GM21447 (cell line): Measurements from ENCODE around the gene LYSMD1.
A peak's percentile ranks its signal among the peaks of the same experiment; 100 is the strongest.

Source experiments
- ATAC-seq: cut with Tn5 transposase; IDR thresholded peaks from one replicate; pipeline ENCODE4 v1.9.1; 2021; ENCODE audit not compliant: unreplicated experiment

LYSMD1 gene

GRCh38 chr1:151175863-151176262 is 10.2 kb upstream of the LYSMD1 start, which contains the start of gene TMOD4:
Gene TMOD4, minus strand, starts transcription at chr1:151175981. Its CDS starts 1,106 bp downstream, at chr1:151174875.
- no peak for ATAC-seq

- no peak for ATAC-seq
Measured at GRCh38 chr1:151175041-151175741, 9.5 kb upstream of the LYSMD1 start.

- ATAC-seq = no peak
Measured at GRCh38 chr1:151171190-151171589, 5.5 kb upstream of the LYSMD1 start.

- ATAC-seq = no peak
Measured at GRCh38 chr1:151167116-151167515, 1.4 kb upstream of the LYSMD1 start.

- ATAC-seq = peak; percentile 6
Measured at GRCh38 chr1:151166505-151166956, 829 bp upstream of the LYSMD1 start.

GRCh38 chr1:151165281-151165737 is 393 bp downstream of the LYSMD1 start:
- no peak for ATAC-seq

GRCh38 chr1:151164732-151165280 is 896 bp downstream of the LYSMD1 start:
- ATAC-seq = no peak

- ATAC-seq = no peak
Measured at GRCh38 chr1:151159373-151159772, 6.3 kb downstream of the LYSMD1 start.

GRCh38 chr1:151158751-151159251 is 6.9 kb downstream of the LYSMD1 start:
- ATAC-seq = no peak

GRCh38 chr1:151158326-151158725 is 7.4 kb downstream of the LYSMD1 start:
- no peak for ATAC-seq

- ATAC-seq = no peak
Measured at GRCh38 chr1:151157067-151157531, 8.6 kb downstream of the LYSMD1 start.

GRCh38 chr1:151156515-151156819 is 9.2 kb downstream of the LYSMD1 start, which contains the start of gene TNFAIP8L2:
Gene TNFAIP8L2, plus strand, starts transcription at chr1:151156649. Its CDS starts 2,049 bp downstream, at chr1:151158698.
- ATAC-seq = peak; percentile 75

- ATAC-seq = no peak
Measured at GRCh38 chr1:151147665-151148064, 18.0 kb downstream of the LYSMD1 start.

GRCh38 chr1:151147132-151147503 is 18.6 kb downstream of the LYSMD1 start:
- ATAC-seq = no peak

- ATAC-seq = peak; percentile 99
Measured at GRCh38 chr1:151146412-151147131, 19.1 kb downstream of the LYSMD1 start, which contains the start of gene SEMA6C. Gene SEMA6C, minus strand, starts transcription at chr1:151146631. Its CDS starts 4,010 bp downstream, at chr1:151142621.

GRCh38 chr1:151146072-151146411 is 19.7 kb downstream of the LYSMD1 start:
- no peak for ATAC-seq

GRCh38 chr1:151145304-151146071 is 20.2 kb downstream of the LYSMD1 start:
- no peak for ATAC-seq

GRCh38 chr1:151144474-151145303 is 21.0 kb downstream of the LYSMD1 start:
- ATAC-seq = no peak

GRCh38 chr1:151143986-151144385 is 21.7 kb downstream of the LYSMD1 start:
- no peak for ATAC-seq

GRCh38 chr1:151143057-151143435 is 22.7 kb downstream of the LYSMD1 start:
- ATAC-seq = no peak
